ENCODE data around the gene WRAP53.

- no peak for TF ChIP-seq POLR2A (IDR thresholded peaks at IDR 0.05)
- no peak for TF ChIP-seq POLR2AphosphoS5 (IDR thresholded peaks at IDR 0.05)
Measured at GRCh38 chr17:7745748-7746470, 57.6 kb downstream of the WRAP53 start.

Data from transverse colon (tissue), 3 donors.